Measurements from ENCODE around the gene CGN.

Gene CGN

DNA sequence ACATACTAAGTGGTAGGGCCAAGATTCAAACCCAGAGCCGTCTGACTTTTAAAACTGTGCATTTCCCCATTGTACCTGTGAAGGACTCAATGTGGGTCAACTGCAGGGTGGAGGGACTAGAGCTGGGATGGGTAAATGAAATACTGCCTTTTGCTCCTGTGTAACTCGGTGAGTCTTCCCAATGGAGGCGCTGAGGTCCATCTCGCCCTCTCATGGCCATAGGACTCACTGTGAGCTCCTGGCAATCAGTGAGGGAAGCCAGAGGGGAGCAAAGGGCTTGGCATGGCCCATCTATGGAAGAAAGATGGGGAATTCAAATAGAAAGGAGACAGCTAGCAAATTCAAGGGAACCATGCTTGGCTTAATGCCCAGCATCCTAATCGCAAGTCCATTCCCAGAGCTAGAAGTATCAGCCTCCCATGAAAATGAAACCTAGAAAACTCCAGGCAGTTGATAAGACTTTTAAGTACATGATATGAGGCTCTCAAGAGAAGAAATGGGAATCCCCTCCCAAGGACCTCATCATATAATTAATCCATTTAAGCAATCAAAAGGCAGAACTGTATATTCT, 25.4 kb upstream of the CGN start:
- no peak for DNase-seq (ENCODE audit: low read depth)
- TF ChIP-seq CTCF (conservative IDR thresholded peaks at IDR 0.05; ENCODE audit: control insufficient read depth, insufficient read depth, low read depth, low read length), result no peak
- H3K4me3 ChIP-seq (ENCODE audit: control insufficient read depth, low read depth, low read length), result no peak overlapping the region

- no peak for DNase-seq (ENCODE audit: low read depth)
- no peak for TF ChIP-seq CTCF (conservative IDR thresholded peaks at IDR 0.05; ENCODE audit: control insufficient read depth, insufficient read depth, low read depth, low read length)
- no peak overlapping the region for H3K4me3 ChIP-seq (ENCODE audit: control insufficient read depth, low read depth, low read length)
Observed at GRCh38 chr1:151486557-151486956, 24.6 kb upstream of the CGN start.

DNA sequence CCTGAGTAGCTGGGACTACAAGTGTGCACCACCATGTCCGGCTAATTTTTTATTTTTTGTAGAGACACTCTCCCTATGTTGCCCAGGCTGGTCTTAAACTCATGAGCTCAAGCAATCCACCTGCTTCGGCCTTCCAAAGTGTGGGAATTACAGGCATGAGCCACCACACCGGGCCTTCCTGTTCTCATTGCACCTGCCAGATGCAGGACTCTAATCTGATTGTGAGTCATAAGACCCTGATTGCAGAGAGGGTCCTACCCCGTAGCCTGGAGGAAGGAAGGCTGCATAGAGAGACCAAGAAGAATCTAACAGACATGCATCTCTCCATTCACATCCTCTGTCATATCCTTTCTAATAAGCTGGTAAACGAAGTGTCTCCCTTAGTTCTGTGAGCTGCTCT, 19.5 kb upstream of the CGN start:
- DNase-seq (ENCODE audit: low read depth), result no peak
- TF ChIP-seq CTCF (conservative IDR thresholded peaks at IDR 0.05; ENCODE audit: control insufficient read depth, insufficient read depth, low read depth, low read length), result no peak
- no peak overlapping the region for H3K4me3 ChIP-seq (ENCODE audit: control insufficient read depth, low read depth, low read length)

- DNase-seq (ENCODE audit: low read depth), result no peak
Observed at GRCh38 chr1:151492120-151492519, 19.1 kb upstream of the CGN start.

GRCh38 chr1:151493042-151493441, 18.1 kb upstream of the CGN start:
- H3K4me3 ChIP-seq (ENCODE audit: control insufficient read depth, low read depth, low read length), result no peak overlapping the region
- TF ChIP-seq CTCF (conservative IDR thresholded peaks at IDR 0.05; ENCODE audit: control insufficient read depth, insufficient read depth, low read depth, low read length), result no peak

More at GRCh38 chr1:151492120-151492519, 19.1 kb upstream of the CGN start:
- no peak overlapping the region for H3K4me3 ChIP-seq (ENCODE audit: control insufficient read depth, low read depth, low read length)
- no peak for TF ChIP-seq CTCF (conservative IDR thresholded peaks at IDR 0.05; ENCODE audit: control insufficient read depth, insufficient read depth, low read depth, low read length)

DNA sequence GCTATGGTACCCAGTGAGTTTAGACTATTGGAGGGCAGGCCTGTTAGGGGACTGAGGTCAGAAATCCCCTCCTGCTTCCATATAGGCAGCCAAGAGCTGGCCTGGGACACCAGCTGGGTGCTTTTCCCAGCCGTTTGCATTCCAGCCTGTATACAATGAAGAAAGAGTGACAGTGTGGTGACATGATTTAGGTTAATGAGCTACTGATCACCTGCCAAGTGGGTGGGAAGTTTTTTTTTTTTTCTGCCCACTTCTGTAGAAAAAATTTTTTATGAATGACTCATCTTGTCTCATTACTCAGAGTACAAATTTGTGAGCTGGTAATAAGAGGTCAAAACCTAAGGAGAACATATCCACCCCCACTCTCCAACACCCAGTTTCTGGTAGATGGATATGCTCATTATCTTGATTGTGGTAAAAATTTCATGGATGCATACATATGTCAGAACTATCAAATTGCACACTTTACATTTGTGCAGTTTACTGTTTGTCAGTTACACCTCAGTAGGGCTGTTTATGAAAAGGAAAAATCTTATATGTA, 16.4 kb upstream of the CGN start:
- no peak overlapping the region for H3K4me3 ChIP-seq (ENCODE audit: control insufficient read depth, low read depth, low read length)
- peak; percentile 88 for DNase-seq (ENCODE audit: low read depth)
- TF ChIP-seq CTCF (conservative IDR thresholded peaks at IDR 0.05; ENCODE audit: control insufficient read depth, insufficient read depth, low read depth, low read length), result no peak

More at GRCh38 chr1:151493042-151493441, 18.1 kb upstream of the CGN start:
- DNase-seq (ENCODE audit: low read depth), result no peak
